ENCODE data around the gene DESI1.
"Not testable (repeated sequence)": the region's sequence is repeated elsewhere in the genome, so short reads cannot be mapped to it uniquely, and the experiment has no call there.

DESI1 gene

GRCh38 chr22:41582694-41583093, 38.1 kb downstream of the DESI1 start:
- DNase-seq, result no peak

GRCh38 chr22:41579997-41580355, 40.9 kb downstream of the DESI1 start:
- no peak for DNase-seq

GRCh38 chr22:41579297-41579996, 41.4 kb downstream of the DESI1 start:
- DNase-seq, result no peak

DNA sequence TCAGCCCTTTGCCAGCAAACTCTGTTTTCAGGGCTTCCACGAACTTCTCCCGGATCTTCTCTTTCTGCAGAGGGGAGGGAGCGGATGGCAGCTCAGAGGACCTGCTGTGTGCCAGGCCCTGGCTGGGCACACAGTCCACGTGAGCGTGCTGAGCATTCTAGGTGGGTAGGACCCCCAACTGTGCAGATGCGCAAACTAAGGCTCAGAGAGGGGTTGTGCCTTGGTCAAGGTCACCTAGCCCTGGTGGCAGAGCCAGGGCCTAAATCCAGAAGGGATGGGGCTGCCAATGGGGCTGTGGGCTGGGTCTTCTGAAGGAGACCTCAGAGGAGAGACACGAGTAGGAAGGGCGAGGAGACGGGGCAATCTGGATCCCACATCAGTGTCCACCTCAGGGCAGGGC, 42.0 kb downstream of the DESI1 start:
- no peak for DNase-seq

DNA sequence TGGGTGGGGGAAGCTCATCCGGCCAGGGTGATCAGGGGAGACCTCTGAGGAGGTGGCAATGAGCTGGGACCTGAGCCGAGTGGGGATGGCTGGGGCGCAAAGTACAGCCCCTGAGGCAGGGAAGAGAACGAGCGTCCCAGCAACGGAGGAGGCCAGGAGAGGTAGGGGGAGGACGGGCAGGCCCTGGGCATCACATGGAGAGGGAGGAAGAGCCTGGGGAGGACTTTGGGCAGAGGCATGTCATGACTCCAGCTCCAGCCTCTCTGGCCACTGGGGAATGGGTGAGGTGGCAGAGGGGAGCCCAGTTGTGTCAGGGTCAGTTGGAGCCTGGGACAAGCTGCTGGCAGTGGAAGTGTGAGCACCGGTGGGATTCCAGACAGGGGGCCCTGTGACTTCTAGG, 42.7 kb downstream of the DESI1 start:
- no peak for DNase-seq

- peak; percentile 69 for DNase-seq
Measured at GRCh38 chr22:41576877-41577276, 44.0 kb downstream of the DESI1 start.

DNA sequence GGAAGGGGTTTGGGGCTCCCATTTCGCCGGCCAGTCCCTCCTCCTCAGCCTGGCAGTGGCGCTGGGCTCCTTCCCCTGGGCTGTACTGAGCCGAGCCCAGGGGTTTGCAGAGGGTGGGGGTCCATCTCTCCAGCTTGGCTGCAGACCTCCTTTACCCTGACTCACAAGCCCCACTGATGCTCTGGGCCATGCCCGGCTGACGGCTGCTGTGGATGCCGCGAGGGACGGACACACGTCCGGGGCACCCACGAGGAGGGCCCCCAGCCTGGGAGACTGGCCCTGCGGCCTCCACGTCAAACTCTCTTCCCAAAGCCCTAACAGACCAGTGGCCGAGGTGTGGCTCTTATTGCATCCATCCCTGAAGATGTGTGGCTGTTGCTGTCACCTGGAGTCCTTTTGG, 45.3 kb downstream of the DESI1 start:
- no peak for DNase-seq

GRCh38 chr22:41574847-41575381, 45.9 kb downstream of the DESI1 start:
- DNase-seq, result no peak

DNA sequence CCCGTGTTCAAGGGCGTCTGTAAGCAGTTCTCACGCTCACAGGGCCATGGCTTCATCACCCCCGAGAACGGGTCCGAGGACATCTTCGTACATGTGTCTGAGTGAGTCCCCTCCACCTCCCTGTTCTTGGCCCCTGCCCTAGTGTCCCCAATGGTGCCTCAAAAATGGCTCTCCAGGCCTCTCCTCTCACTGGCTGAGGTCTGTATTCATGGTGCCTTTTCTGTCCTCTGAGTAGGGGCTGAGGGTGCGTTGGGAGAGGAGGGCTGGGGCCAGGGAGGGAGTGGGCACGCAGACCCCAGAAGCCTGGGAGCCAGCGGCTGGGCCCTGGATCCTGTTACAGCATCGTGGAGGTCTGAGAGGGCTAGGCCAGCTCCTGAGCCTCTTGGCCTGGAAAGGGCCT, 47.2 kb downstream of the DESI1 start:
- DNase-seq, result no peak

DNA sequence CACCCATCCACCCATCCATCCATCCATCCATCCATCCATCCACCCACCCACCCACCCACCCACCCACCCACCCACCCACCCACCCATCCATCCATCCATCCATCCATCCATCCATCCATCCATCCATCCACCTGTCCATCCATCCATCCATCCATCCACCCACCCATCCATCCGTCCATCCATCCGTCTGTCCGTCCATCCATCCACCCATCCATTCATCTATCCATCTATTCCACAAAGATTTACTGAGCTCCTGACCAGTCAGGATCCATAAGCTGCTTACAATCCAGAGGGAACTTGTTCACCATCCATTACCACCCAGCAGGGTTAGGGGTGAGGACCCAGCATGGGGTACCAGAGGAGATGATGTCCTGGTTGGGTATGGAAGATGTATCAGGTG, 48.5 kb downstream of the DESI1 start:
- not testable (repeated sequence) for DNase-seq

DNA sequence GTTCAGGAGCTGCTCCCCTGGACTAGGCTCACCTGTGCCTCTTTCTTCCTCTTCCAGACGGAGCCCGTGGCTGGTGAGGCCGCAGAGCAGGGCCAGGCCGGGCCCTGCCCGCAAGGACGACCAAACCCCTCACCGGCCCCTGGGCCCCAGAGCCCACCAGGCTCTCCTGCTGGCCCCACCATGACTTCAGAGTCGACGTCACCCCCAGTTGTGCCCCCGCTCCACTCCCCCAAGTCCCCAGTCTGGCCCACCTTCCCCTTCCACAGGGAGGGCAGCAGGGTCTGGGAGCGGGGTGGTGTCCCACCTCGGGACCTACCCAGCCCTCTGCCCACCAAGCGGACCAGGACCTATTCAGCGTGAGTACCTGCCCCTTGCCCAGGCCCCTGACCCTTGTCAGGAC, 49.1 kb downstream of the DESI1 start:
- DNase-seq, result no peak

- DNase-seq, result no peak
Measured at GRCh38 chr22:41570221-41570620, 50.6 kb downstream of the DESI1 start.

DNA sequence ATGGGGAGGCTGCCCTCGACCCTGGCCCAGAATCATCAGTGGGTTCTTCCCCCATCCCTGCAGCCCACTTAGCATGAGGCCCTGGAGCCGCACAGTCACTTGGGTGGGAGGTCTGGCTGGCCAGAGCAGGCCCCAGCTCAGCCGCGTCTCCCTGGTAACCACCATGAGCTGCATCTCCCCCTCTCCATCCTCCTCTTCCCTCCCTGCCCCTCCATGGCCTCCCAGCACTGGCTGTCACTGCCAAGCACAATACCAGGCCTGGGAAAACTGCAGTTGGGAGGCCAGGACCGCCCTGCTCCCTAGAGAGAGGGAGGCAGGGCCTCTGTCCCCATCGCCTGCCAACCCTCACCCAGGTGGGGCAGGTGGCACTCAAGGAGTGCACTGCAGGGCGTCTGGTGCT, 52.0 kb downstream of the DESI1 start:
- no peak for DNase-seq

- DNase-seq, result no peak
Measured at GRCh38 chr22:41567512-41567768, 53.4 kb downstream of the DESI1 start.

- DNase-seq, result no peak
Measured at GRCh38 chr22:41565403-41566054, 55.3 kb downstream of the DESI1 start.

DNA sequence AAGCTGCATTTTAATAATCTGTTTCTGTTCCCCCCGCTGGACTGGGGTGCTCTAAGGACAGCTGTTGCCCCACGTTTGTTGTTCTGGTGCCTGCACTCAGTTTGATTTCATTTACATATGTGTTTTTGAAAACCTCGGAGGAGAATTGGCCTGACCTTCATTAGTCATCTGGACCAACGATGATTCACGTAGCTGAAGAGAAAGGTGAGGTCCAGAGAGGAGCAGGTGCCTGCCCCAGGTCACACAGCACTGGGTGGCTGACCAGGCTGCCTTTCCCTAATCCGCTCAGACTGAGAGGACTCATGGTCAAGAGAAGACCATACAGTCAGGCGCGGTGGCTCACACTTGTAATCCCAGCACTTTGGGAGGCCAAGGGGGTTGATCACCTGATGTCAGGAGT, 56.3 kb downstream of the DESI1 start:
- DNase-seq, result no peak

GRCh38 chr22:41563051-41563711, 57.7 kb downstream of the DESI1 start:
- DNase-seq, result no peak

DNA sequence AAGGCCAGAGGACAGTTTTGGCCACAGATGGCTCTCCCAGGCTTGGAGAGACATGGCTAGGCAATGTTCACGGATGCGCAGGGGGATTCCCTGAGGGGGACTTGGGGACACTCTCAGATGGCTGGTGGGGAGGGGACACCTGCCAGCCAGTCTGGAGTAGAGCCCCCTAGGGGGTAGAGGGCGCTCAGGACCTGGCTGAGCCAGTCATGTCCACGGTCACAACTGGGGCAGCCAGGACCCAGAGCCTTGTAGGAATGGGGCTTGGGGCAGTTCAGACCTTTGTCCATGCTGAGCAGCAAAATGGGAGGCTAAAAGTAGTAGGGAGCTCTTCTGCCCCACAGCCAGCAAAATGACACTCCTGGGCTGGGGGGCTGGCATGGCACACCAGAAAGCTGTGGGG, 58.4 kb downstream of the DESI1 start:
- no peak for DNase-seq

- DNase-seq, result no peak
Measured at GRCh38 chr22:41561788-41562187, 59.1 kb downstream of the DESI1 start.

DNA sequence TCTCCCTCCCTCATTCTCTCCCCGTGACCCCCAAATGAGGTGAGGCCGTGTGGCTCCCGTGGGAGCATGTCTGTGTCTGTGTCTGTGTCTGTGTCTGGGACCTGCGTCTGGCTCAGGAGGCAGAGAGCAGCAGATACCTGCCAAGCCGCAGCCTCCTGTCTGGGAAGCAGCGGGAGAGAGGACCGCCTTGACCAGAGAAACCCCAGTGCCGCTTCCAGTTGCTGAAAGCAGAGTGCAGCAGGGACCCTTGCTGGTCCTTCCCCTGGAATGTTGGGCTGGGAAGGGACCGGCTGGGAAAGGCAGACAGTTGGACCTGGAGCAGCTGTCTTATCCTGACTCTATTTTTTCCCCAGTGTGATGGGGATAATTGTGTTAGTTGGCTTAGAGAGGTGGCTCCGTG, 59.5 kb downstream of the DESI1 start:
- DNase-seq, result no peak

- DNase-seq, result no peak
Measured at GRCh38 chr22:41560095-41560471, 60.8 kb downstream of the DESI1 start.

- DNase-seq, result not testable (repeated sequence)
Measured at GRCh38 chr22:41558241-41558630, 62.6 kb downstream of the DESI1 start.

DNA sequence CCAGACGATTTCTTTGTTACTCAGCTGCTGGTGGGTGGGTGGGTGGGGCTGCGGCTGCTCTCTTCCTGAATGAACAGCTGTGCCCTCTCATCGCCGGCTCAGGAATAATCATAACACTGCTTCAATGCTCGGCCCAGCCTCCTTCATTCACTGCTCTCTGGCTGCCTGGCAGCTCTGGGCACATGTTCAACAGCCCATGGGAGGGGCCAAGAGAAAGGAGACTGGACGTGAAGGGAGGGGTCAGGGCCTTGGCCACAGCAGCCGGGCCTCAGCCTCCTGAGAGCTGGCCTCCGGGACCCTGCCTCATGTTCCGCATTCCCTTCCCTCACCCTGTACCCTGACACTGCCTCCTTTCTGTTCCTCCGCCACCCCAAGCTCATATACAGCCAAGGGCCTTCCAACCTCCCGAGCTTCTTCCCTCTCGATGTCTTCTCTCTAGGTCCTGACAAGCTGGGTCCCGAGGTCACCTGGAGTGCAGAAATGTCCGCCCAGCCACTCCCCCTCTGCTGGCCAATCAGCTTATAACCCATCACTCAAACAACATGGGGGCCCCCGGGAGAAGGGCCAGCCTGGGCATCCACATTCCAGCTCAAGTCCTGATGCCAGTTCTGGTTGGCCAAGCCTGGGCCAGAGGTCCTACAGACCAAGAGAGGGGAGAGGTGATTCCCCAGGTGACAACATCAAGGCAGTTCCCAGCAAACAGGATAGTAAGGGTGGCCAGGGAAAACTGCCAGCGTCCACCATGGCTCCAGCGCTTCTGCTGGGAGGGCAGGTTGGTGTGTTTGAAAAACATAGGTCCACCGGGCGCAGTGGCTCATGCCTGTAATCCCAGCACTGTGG, 63.2 kb downstream of the DESI1 start:
- no peak for DNase-seq

- DNase-seq, result no peak
Measured at GRCh38 chr22:41556561-41556960, 64.3 kb downstream of the DESI1 start.
